Fibroblast of lung (primary cell): ENCODE data around the gene SLC35C1. TPM values are rescaled to one million over a fixed set of nuclear protein-coding genes. Genes with fewer than 3 reads are reported as not detected.

Experiments
- DNase-seq, 2 donors: peaks; one replicate each; pipeline versions ENCODE4 v3.0.0 to v3.0.0-alpha.2; 2010; ENCODE audit warnings: low read depth in 2 of 2
- H2AFZ ChIP-seq: 2 replicates; pipeline ENCODE4 v1.5.1; 2012; ENCODE audit warnings: low read length, control low read depth, inconsistent platforms
- H3K27ac ChIP-seq: 2 replicates; pipeline ENCODE4 v1.5.1; 2011; ENCODE audit warnings: low read length, control low read depth; ENCODE audit not compliant: insufficient read depth
- H3K27me3 ChIP-seq: 2 replicates; pipeline ENCODE4 v1.5.1; 2011; ENCODE audit warnings: mild to moderate bottlenecking, low read length; ENCODE audit not compliant: control insufficient read depth, insufficient read depth
- H3K36me3 ChIP-seq: 2 replicates; pipeline ENCODE4 v1.5.1; 2011; ENCODE audit warnings: low read length; ENCODE audit not compliant: control insufficient read depth, insufficient read depth
- H3K4me1 ChIP-seq: 2 replicates; pipeline ENCODE4 v1.5.1; 2011; ENCODE audit warnings: low read length; ENCODE audit not compliant: control insufficient read depth, insufficient read depth; ENCODE audit errors: extremely low read depth
- H3K4me2 ChIP-seq: 2 replicates; pipeline ENCODE4 v1.5.1; 2011; ENCODE audit warnings: low read length, control low read depth; ENCODE audit not compliant: insufficient read depth; ENCODE audit errors: extremely low read depth
- H3K4me3 ChIP-seq, 4 experiments: fragments of 200-600 bp in 1 of 4; sonication (generic) in 1 of 4; replicated peaks in 1 of 4; 2 replicates each; pipeline ENCODE4 v1.5.1; 2011 to 2016; ENCODE audit warnings: low read length in 4 of 4, low read depth in 3 of 4, mild to moderate bottlenecking in 3 of 4, control low read depth in 2 of 4, inconsistent platforms in 1 of 4, mixed read lengths in 1 of 4; ENCODE audit not compliant: insufficient read depth in 1 of 4; ENCODE audit errors: control extremely low read depth in 1 of 4
- H3K79me2 ChIP-seq: 2 replicates; pipeline ENCODE4 v1.5.1; 2012; ENCODE audit warnings: mild to moderate bottlenecking, low read length, inconsistent platforms; ENCODE audit not compliant: control insufficient read depth, insufficient read depth
- H3K9ac ChIP-seq: 2 replicates; pipeline ENCODE4 v1.5.1; 2011; ENCODE audit warnings: mild to moderate bottlenecking, low read length, control low read depth; ENCODE audit not compliant: insufficient read depth
- H3K9me3 ChIP-seq: 2 replicates; pipeline ENCODE4 v1.5.1; 2012; ENCODE audit warnings: low read depth, low read length; ENCODE audit not compliant: control insufficient read depth, insufficient read depth
- H4K20me1 ChIP-seq: 2 replicates; pipeline ENCODE4 v1.5.1; 2011; ENCODE audit warnings: low read length; ENCODE audit not compliant: control insufficient read depth, insufficient read depth; ENCODE audit errors: extremely low read depth
- EZH2 ChIP-seq: IDR thresholded peaks from 2 replicates; pipeline ENCODE4 v1.5.1; 2012; ENCODE audit warnings: low read length, control low read depth, mild to moderate bottlenecking; ENCODE audit errors: missing control alignments
- polyA plus RNA-seq, 2 donors: library from polyadenylated mRNA; depleted of rRNA in 1 of 2; stranded (reverse) in 1 of 2; unstranded in 1 of 2; fragments of >200 nt; gene quantifications; 2 replicates each; pipeline ENCODE4 v1.2.1, GENCODE V29; 2011 to 2012; ENCODE audit warnings: missing spikeins in 1 of 2
- total RNA-seq: library from RNA; depleted of rRNA; stranded (reverse); fragments of >200 nt; gene quantifications from 2 replicates; pipeline ENCODE4 v1.2.1, GENCODE V29; 2014
- TF ChIP-seq, protein P1 (sequence below), 2 donors: IDR thresholded peaks in 1 of 2; conservative IDR thresholded peaks in 1 of 2; 1 replicate in 1 of 2; 2 replicates in 1 of 2; pipeline ENCODE4 v1.5.1; 2011 to 2012; ENCODE audit warnings: low read length in 2 of 2, control low read depth in 1 of 2, inconsistent platforms in 1 of 2, low read depth in 1 of 2, mild to moderate bottlenecking in 1 of 2

The SLC35C1 gene
- total and polyA plus RNA-seq, 2 donors (not counting 1 experiment from before 2014, with no cell fraction given) = 6.7 to 10.4 TPM

- H3K4me1 ChIP-seq = no peaks in the 10 kb centered on the region
- no peaks in the 10 kb centered on the region for H3K27me3 ChIP-seq
- H2AFZ ChIP-seq = no peak overlapping the region
- H4K20me1 ChIP-seq = no peaks in the 10 kb centered on the region
- no peak for DNase-seq
- TF ChIP-seq EZH2 = no peak
- TF ChIP-seq, protein P1, sequence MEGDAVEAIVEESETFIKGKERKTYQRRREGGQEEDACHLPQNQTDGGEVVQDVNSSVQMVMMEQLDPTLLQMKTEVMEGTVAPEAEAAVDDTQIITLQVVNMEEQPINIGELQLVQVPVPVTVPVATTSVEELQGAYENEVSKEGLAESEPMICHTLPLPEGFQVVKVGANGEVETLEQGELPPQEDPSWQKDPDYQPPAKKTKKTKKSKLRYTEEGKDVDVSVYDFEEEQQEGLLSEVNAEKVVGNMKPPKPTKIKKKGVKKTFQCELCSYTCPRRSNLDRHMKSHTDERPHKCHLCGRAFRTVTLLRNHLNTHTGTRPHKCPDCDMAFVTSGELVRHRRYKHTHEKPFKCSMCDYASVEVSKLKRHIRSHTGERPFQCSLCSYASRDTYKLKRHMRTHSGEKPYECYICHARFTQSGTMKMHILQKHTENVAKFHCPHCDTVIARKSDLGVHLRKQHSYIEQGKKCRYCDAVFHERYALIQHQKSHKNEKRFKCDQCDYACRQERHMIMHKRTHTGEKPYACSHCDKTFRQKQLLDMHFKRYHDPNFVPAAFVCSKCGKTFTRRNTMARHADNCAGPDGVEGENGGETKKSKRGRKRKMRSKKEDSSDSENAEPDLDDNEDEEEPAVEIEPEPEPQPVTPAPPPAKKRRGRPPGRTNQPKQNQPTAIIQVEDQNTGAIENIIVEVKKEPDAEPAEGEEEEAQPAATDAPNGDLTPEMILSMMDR (conservative IDR thresholded peaks at IDR 0.05 in 1 of 2, IDR thresholded peaks at IDR 0.05 in 1 of 2; ENCODE audit: low read depth in 1 of 2, low read length in 2 of 2) = no peak
- H3K27ac ChIP-seq = no peak overlapping the region
- H3K4me2 ChIP-seq = no peak overlapping the region
- no peaks in the 10 kb centered on the region for H3K36me3 ChIP-seq
- no peak overlapping the region for H3K4me3 ChIP-seq
- H3K9ac ChIP-seq = no peak overlapping the region
- H3K9me3 ChIP-seq = no peaks in the 10 kb centered on the region
- peaks cover under 1% of the 10 kb centered on the region for H3K79me2 ChIP-seq
These were observed 4.7 kb upstream of the SLC35C1 start for GRCh38 chr11:45800261-45800660.

DNA sequence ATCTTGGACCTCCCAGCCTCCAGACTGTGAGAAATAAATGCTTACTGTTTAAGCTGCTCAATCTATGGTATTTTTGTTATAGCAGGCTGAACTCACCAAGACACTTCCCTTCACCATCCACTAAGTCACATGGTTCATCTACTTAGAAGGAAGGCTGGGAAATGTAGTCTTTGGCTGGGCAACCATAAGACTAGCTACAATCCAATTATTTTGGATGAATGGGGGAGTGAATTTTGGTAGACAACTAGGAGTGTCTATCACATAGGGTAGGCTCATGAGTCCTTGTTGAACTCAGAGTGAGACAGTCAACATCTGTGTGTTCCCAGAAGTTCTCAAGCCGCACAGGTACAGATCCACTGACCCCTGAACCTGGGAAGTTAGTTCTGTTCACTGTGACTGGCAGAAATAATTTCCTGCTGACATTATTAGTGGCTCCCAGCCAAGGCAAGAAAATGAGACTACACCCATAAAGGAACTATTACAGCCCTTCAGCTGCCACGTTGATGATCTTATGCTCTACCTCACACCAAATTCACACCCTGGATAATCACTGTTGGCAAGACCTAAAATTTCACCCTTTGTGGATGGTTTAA lies 3.1 kb upstream of the SLC35C1 start:
- Histone ChIP-seq H3K4me1 (peaks cover 6% of the 10 kb centered on the region), H3K27ac (no peak overlapping the region), H4K20me1 (no peaks in the 10 kb centered on the region), H3K9me3 (no peaks in the 10 kb centered on the region), H3K36me3 (no peaks in the 10 kb centered on the region), H2AFZ (no peak overlapping the region), H3K79me2 (peaks cover 16% of the 10 kb centered on the region), H3K9ac (no peak overlapping the region), H3K27me3 (no peaks in the 10 kb centered on the region), H3K4me3 (no peak overlapping the region), H3K4me2 (no peak overlapping the region)
- peak in 1 of 2 donors; percentile 17 for DNase-seq
- TF ChIP-seq, protein P1 (conservative IDR thresholded peaks at IDR 0.05 in 1 of 2, IDR thresholded peaks at IDR 0.05 in 1 of 2; ENCODE audit: low read depth in 1 of 2, low read length in 2 of 2) = no peak
- no peak for TF ChIP-seq EZH2

- no peaks in the 10 kb centered on the region for H3K9me3 ChIP-seq
- H3K27me3 ChIP-seq = no peaks in the 10 kb centered on the region
- H2AFZ ChIP-seq = no peak overlapping the region
- no peak for TF ChIP-seq EZH2
- TF ChIP-seq, protein P1 (conservative IDR thresholded peaks at IDR 0.05 in 1 of 2, IDR thresholded peaks at IDR 0.05 in 1 of 2; ENCODE audit: low read depth in 1 of 2, low read length in 2 of 2) = no peak
- no peak overlapping the region for H3K27ac ChIP-seq
- no peaks in the 10 kb centered on the region for H4K20me1 ChIP-seq
- H3K4me3 ChIP-seq = no peak overlapping the region
- no peak for DNase-seq
- H3K9ac ChIP-seq = no peak overlapping the region
- H3K79me2 ChIP-seq = peaks cover 25% of the 10 kb centered on the region
- no peak overlapping the region for H3K4me2 ChIP-seq
- peaks cover 6% of the 10 kb centered on the region for H3K4me1 ChIP-seq
- H3K36me3 ChIP-seq = no peaks in the 10 kb centered on the region
These were observed 2.2 kb upstream of the SLC35C1 start for GRCh38 chr11:45802531-45803317.
